Measurements from ENCODE around the gene FANCI. TPM values are rescaled to one million over a fixed set of nuclear protein-coding genes. Genes with fewer than 3 reads are reported as not detected.

Gene FANCI
- total and polyA plus RNA-seq, 7 experiments from 2014 or later, result 4.4 to 132 (median 9.6) TPM

DNA sequence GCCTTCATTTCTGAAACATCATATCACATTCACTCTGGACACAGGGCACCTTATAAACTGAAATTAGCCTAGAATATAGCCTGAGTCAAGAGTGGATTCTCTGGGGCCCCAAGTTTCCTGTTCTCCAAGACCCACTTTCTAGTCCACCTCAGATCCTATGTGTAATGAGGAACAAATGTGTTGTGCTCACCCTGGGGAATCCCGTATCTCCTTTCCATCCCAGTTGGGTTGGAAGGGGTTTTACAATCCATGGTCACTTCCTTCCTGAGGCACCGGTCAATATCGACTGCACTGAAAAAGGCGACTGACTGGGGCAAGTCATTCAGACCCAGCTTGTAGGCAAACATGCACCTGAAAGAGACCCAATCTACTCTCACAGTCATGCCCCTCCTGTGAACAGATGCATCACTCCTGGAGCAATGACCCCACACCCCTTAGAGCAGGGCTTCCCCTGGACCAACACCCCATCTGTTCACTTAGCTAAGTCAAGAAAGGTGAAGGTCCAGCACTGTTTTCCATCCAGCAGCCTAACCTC, 73.5 kb downstream of the FANCI start:
- no peaks in the 10 kb centered on the region for H3K27me3 Mint-ChIP-seq
- no peak overlapping the region for H3K27ac ChIP-seq (ENCODE audit: low read depth, low read length)
- H3K4me3 ChIP-seq (ENCODE audit: low read length), result no peak overlapping the region
- H3K36me3 Mint-ChIP-seq, result peaks cover 16 to 54% (median 30%) of the 10 kb centered on the region in 5 donors
- H3K27ac Mint-ChIP-seq, result peak overlapping the region in 5 of 9 donors; percentile 10 to 54 (median 46)
- ChIA-PET POLR2A (interaction anchor here (1.0 kb wide), 1 partner anchor 13 kb away, joined by 3 read pairs; no protein-coding TSS in a partner anchor), CTCF (interaction anchor here (0.5 to 0.9 kb wide), 3 partner anchors 16 to 1629 kb away, joined by 3 to 4 read pairs (median 4); no protein-coding TSS in a partner anchor)
- H3K4me3 Mint-ChIP-seq, result no peak overlapping the region
- DNase-seq (no peak), ATAC-seq (no peak)
- no peaks in the 10 kb centered on the region for H3K27me3 ChIP-seq (ENCODE audit: control insufficient read depth in 2 of 2, insufficient read depth in 2 of 2, low read length in 2 of 2)
- no peaks in the 10 kb centered on the region for H3K4me1 ChIP-seq (ENCODE audit: control insufficient read depth in 2 of 2, insufficient read depth in 2 of 2, low read length in 2 of 2)
- intact Hi-C loops (cut with micrococcal nuclease), result no loop called here
- no peaks in the 10 kb centered on the region for H3K9me3 Mint-ChIP-seq
- no peaks in the 10 kb centered on the region for H3K9me3 ChIP-seq (ENCODE audit: control insufficient read depth in 2 of 3, low read length in 3 of 3)
- peaks cover 4 to 27% (median 6%) of the 10 kb centered on the region in 7 donors for H3K4me1 Mint-ChIP-seq
- H3K36me3 ChIP-seq (ENCODE audit: control insufficient read depth in 2 of 3, insufficient read depth in 3 of 3, low read length in 3 of 3), result peaks cover 30 to 78% (median 49%) of the 10 kb centered on the region in 3 experiments

DNA sequence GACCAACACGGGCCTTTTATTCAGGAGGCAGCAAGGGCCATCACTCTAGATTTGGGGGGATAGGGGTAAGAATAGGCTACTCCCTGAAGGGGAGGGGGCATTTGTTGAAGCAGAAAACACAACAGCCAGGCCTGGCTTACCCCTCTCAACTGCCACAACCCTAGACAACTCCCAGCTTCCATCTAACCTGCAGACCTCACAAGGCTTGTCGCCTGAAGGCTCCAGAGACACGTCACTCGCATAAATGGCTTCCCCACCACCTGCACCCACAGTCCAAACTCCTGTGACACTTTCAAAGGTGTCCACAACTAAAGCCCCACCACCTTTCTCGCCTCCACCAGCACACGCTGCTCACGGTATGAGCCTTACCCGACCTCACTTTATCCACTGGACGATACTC, 75.9 kb downstream of the FANCI start:
- Histone ChIP-seq H3K4me3 (ENCODE audit: low read length) (no peak overlapping the region), H3K9me3 (ENCODE audit: control insufficient read depth in 2 of 3, low read length in 3 of 3) (no peaks in the 10 kb centered on the region), H3K36me3 (ENCODE audit: control insufficient read depth in 2 of 3, insufficient read depth in 3 of 3, low read length in 3 of 3) (peaks cover 50 to 98% (median 74%) of the 10 kb centered on the region in 3 experiments), H3K27ac (ENCODE audit: low read depth, low read length) (no peak overlapping the region), H3K4me1 (ENCODE audit: control insufficient read depth in 2 of 2, insufficient read depth in 2 of 2, low read length in 2 of 2) (no peaks in the 10 kb centered on the region), H3K27me3 (ENCODE audit: control insufficient read depth in 2 of 2, insufficient read depth in 2 of 2, low read length in 2 of 2) (no peaks in the 10 kb centered on the region)
- DNase-seq (no peak), ATAC-seq (no peak)
- Mint-ChIP-seq H3K9me3 (no peaks in the 10 kb centered on the region), H3K27me3 (no peaks in the 10 kb centered on the region), H3K27ac (peak overlapping the region in 7 of 9 donors; percentile 0 to 75 (median 67)), H3K4me1 (peaks cover 3 to 24% (median 6%) of the 10 kb centered on the region in 7 donors), H3K4me3 (no peak overlapping the region), H3K36me3 (peaks cover 16 to 59% (median 39%) of the 10 kb centered on the region in 5 donors)
- CTCF ChIA-PET, result no interaction called here
- POLR2A ChIA-PET, result no interaction called here
- intact Hi-C loops (cut with micrococcal nuclease), result no loop called here

DNA sequence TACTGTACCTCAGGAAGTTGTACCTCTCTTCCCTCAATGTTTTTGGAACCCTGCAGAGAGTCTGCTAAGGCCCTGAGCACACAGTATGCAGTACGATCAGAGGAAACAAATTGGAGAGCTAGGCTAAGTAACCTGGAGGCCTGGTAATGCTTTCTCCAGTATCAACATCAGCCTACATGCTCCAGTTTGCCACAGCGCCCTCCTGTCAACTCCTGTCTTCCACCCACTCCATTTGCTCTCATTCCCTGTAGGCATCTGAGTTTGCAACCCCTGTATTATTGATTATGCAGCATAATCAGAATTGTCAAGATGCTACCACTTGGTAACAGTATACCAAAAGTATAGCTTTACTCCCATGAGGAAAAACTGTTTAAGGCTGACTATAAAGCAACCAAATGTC, 76.4 kb downstream of the FANCI start:
- Mint-ChIP-seq H3K27ac (peak overlapping the region in 4 of 9 donors; percentile 25 to 78 (median 72)), H3K36me3 (peaks cover 16 to 61% (median 44%) of the 10 kb centered on the region in 5 donors)

DNA sequence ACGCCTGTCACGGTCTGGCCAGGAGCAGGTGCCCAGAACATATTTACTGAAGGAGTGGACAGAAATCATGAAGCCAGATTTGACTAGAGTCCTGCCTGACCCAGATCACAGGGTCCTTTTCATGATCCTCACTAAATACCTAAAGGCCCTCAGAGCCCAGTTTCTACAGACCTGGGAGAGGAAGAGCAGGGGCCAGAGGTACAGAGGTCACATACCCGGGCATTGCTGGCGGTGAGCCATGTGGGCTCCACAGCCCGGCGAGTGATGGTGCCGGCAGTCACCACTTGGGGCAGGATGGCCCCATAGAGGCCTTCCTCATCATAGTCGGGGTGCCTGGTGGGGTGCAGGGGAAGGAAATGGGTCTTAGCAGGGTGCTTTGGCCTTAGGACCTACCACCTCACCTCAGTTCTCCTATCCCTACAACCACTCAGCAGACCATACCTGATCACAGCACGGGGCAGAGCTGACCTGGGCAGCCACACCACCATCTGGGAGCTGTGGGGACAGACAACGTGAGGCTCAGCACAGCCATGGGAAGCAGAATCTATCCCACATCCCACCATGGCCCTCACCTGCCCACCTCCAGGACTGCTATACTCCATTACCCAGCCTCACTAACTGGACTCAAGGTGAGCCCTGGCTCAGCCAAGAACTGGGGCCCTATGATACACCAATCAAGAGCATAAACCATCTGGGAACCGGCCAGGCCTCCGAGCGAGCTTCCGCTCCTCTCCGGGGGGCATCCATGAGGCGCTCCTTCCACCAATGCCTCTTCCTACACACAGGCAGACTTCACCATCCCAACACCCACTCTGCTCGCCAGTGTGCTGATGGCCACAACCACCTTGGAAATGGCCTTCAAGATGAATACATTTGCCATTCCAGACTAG, 78.0 kb downstream of the FANCI start:
- CTCF ChIA-PET, result no interaction called here
- H3K36me3 Mint-ChIP-seq, result peaks cover 9 to 57% (median 36%) of the 10 kb centered on the region in 5 donors
- H3K27me3 Mint-ChIP-seq, result no peaks in the 10 kb centered on the region
- Histone ChIP-seq H3K4me1 (ENCODE audit: control insufficient read depth in 2 of 2, insufficient read depth in 2 of 2, low read length in 2 of 2) (no peaks in the 10 kb centered on the region), H3K9me3 (ENCODE audit: control insufficient read depth in 2 of 3, low read length in 3 of 3) (no peaks in the 10 kb centered on the region), H3K27me3 (ENCODE audit: control insufficient read depth in 2 of 2, insufficient read depth in 2 of 2, low read length in 2 of 2) (no peaks in the 10 kb centered on the region), H3K27ac (ENCODE audit: low read depth, low read length) (no peak overlapping the region), H3K4me3 (ENCODE audit: low read length) (no peak overlapping the region), H3K36me3 (ENCODE audit: control insufficient read depth in 2 of 3, insufficient read depth in 3 of 3, low read length in 3 of 3) (peaks cover 66 to 99% (median 84%) of the 10 kb centered on the region in 3 experiments)
- peaks cover 4 to 19% (median 10%) of the 10 kb centered on the region in 7 donors for H3K4me1 Mint-ChIP-seq
- no peak overlapping the region for H3K4me3 Mint-ChIP-seq
- POLR2A ChIA-PET, result interaction anchor here (1.1 kb wide), 1 partner anchor 13 kb away, joined by 3 read pairs; the partner anchor contains the start of gene POLG
- H3K27ac Mint-ChIP-seq, result peak overlapping the region in 3 of 9 donors; percentile 5 to 42 (median 8)
- intact Hi-C loops (cut with micrococcal nuclease), result no loop called here
- H3K9me3 Mint-ChIP-seq, result no peaks in the 10 kb centered on the region
- DNase-seq (no peak), ATAC-seq (no peak)

More for the DNA sequence above, 76.4 kb downstream of the FANCI start:
- Histone ChIP-seq H3K27me3 (ENCODE audit: control insufficient read depth in 2 of 2, insufficient read depth in 2 of 2, low read length in 2 of 2) (no peaks in the 10 kb centered on the region), H3K4me3 (ENCODE audit: low read length) (no peak overlapping the region), H3K36me3 (ENCODE audit: control insufficient read depth in 2 of 3, insufficient read depth in 3 of 3, low read length in 3 of 3) (peaks cover 54 to 98% (median 76%) of the 10 kb centered on the region in 3 experiments), H3K4me1 (ENCODE audit: control insufficient read depth in 2 of 2, insufficient read depth in 2 of 2, low read length in 2 of 2) (no peaks in the 10 kb centered on the region), H3K9me3 (ENCODE audit: control insufficient read depth in 2 of 3, low read length in 3 of 3) (no peaks in the 10 kb centered on the region), H3K27ac (ENCODE audit: low read depth, low read length) (no peak overlapping the region)
- H3K4me1 Mint-ChIP-seq, result peaks cover 3 to 24% (median 10%) of the 10 kb centered on the region in 7 donors
- ATAC-seq (no peak), DNase-seq (no peak)
- H3K4me3 Mint-ChIP-seq, result no peak overlapping the region
- intact Hi-C loops (cut with micrococcal nuclease), result no loop called here
- H3K27me3 Mint-ChIP-seq, result no peaks in the 10 kb centered on the region
- ChIA-PET CTCF (no interaction called here), POLR2A (no interaction called here)
- no peaks in the 10 kb centered on the region for H3K9me3 Mint-ChIP-seq

DNA sequence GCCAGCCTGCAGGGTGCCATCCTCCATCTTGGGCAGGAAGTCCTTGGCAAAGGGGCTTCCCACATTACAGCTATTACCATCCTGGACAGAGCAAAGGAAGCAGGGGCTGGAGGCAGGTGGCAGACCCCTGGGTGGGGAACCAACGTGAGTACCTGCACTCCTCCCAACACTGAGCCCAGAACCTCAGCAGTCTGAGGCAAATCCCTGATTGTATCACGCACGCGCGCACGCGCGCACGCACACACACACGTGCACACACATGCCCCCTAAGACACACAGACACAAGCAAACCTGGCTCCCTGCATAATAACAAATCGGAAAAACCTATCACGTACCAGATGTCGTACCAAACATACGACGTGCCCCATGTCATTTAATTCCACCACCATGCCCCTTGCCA, 79.0 kb downstream of the FANCI start:
- peak overlapping the region in 3 of 9 donors; percentile 41 to 57 (median 44) for H3K27ac Mint-ChIP-seq
- Histone ChIP-seq H3K27ac (ENCODE audit: low read depth, low read length) (no peak overlapping the region), H3K4me1 (ENCODE audit: control insufficient read depth in 2 of 2, insufficient read depth in 2 of 2, low read length in 2 of 2) (no peaks in the 10 kb centered on the region), H3K36me3 (ENCODE audit: control insufficient read depth in 2 of 3, insufficient read depth in 3 of 3, low read length in 3 of 3) (peaks cover 75 to 98% (median 84%) of the 10 kb centered on the region in 3 experiments), H3K9me3 (ENCODE audit: control insufficient read depth in 2 of 3, low read length in 3 of 3) (no peaks in the 10 kb centered on the region), H3K4me3 (ENCODE audit: low read length) (no peak overlapping the region), H3K27me3 (ENCODE audit: control insufficient read depth in 2 of 2, insufficient read depth in 2 of 2, low read length in 2 of 2) (no peaks in the 10 kb centered on the region)
- CTCF ChIA-PET, result no interaction called here
- no peak overlapping the region for H3K4me3 Mint-ChIP-seq
- H3K36me3 Mint-ChIP-seq, result peaks cover 9 to 61% (median 39%) of the 10 kb centered on the region in 5 donors
- no peak for DNase-seq
- no peaks in the 10 kb centered on the region for H3K27me3 Mint-ChIP-seq
- no peak for ATAC-seq
- intact Hi-C loops (cut with micrococcal nuclease), result no loop called here
- H3K4me1 Mint-ChIP-seq, result peaks cover 6 to 19% (median 13%) of the 10 kb centered on the region in 7 donors
- no peaks in the 10 kb centered on the region for H3K9me3 Mint-ChIP-seq
- POLR2A ChIA-PET, result no interaction called here

DNA sequence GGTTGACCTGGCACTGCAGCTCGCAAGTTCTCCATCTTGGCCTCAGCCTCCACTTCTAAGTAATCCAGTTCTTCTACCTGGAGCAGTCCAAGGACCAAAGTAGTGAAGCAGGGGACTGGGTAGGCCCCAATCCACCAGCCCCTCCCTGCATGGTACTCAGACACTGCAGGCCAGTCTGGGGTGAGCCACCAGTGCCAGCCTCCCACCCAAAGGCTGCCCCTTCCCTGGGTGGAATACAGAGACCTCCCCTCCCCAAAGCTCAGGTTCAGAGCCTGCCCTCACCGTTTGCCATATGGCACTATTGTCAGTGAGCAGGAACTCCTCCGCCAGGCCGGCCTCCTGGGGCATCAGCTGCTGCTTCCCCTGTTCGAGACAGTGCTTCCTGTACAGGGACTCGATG, 80.0 kb downstream of the FANCI start:
- no peaks in the 10 kb centered on the region for H3K9me3 Mint-ChIP-seq
- Histone ChIP-seq H3K36me3 (ENCODE audit: control insufficient read depth in 2 of 3, insufficient read depth in 3 of 3, low read length in 3 of 3) (peaks cover 81 to 99% (median 85%) of the 10 kb centered on the region in 3 experiments), H3K4me1 (ENCODE audit: control insufficient read depth in 2 of 2, insufficient read depth in 2 of 2, low read length in 2 of 2) (peaks cover 1 to 2% of the 10 kb centered on the region in 2 donors), H3K27ac (ENCODE audit: low read depth, low read length) (peak overlapping the region; percentile 12), H3K4me3 (ENCODE audit: low read length) (no peak overlapping the region), H3K27me3 (ENCODE audit: control insufficient read depth in 2 of 2, insufficient read depth in 2 of 2, low read length in 2 of 2) (no peaks in the 10 kb centered on the region), H3K9me3 (ENCODE audit: control insufficient read depth in 2 of 3, low read length in 3 of 3) (no peaks in the 10 kb centered on the region)
- ChIA-PET CTCF (no interaction called here), POLR2A (no interaction called here)
- H3K36me3 Mint-ChIP-seq, result peaks cover 9 to 67% (median 42%) of the 10 kb centered on the region in 5 donors
- H3K4me3 Mint-ChIP-seq, result no peak overlapping the region
- H3K27ac Mint-ChIP-seq, result peak overlapping the region in 1 of 9 donors; percentile 38
- H3K27me3 Mint-ChIP-seq, result no peaks in the 10 kb centered on the region
- DNase-seq (no peak), ATAC-seq (no peak)
- peaks cover 6 to 24% (median 18%) of the 10 kb centered on the region in 7 donors for H3K4me1 Mint-ChIP-seq
- intact Hi-C loops (cut with micrococcal nuclease), result no loop called here

All from naive thymus-derived CD4-positive, alpha-beta T cell (primary cell).